Stimulated activated CD4-positive, alpha-beta T cell treated with anti-CD3 and anti-CD28 coated beads, Interleukin-12 subunit alpha, Interleukin-12 subunit beta, amount 100 ng/mL, for 4 hours (primary cell): ENCODE results near the gene RBFA.

Source experiments
- DNase-seq: peaks from one replicate; pipeline ENCODE4 v3.0.0-alpha.2; 2020

RBFA gene

GRCh38 chr18:80033181-80034067, 810 bp upstream of the RBFA start:
- DNase-seq, result peak; percentile 56

GRCh38 chr18:80034852-80035406, 695 bp downstream of the RBFA start:
- DNase-seq, result no peak

- DNase-seq, result no peak
Observed at GRCh38 chr18:80035997-80036396, 1.8 kb downstream of the RBFA start.

GRCh38 chr18:80037300-80037699, 3.1 kb downstream of the RBFA start:
- DNase-seq, result no peak

- DNase-seq, result no peak
Observed at GRCh38 chr18:80037869-80038630, 3.8 kb downstream of the RBFA start.

GRCh38 chr18:80040515-80040914, 6.3 kb downstream of the RBFA start:
- no peak for DNase-seq

GRCh38 chr18:80041424-80041823, 7.2 kb downstream of the RBFA start:
- DNase-seq, result no peak

- no peak for DNase-seq
Observed at GRCh38 chr18:80042785-80043184, 8.6 kb downstream of the RBFA start.

GRCh38 chr18:80044072-80044471, 9.8 kb downstream of the RBFA start:
- no peak for DNase-seq

GRCh38 chr18:80046011-80046410, 11.8 kb downstream of the RBFA start:
- no peak for DNase-seq

GRCh38 chr18:80046431-80046830, 12.2 kb downstream of the RBFA start:
- DNase-seq, result no peak

GRCh38 chr18:80046961-80047541, 12.8 kb downstream of the RBFA start:
- DNase-seq, result no peak

- no peak for DNase-seq
Observed at GRCh38 chr18:80050797-80051196, 16.6 kb downstream of the RBFA start.

- DNase-seq, result no peak
Observed at GRCh38 chr18:80056095-80056494, 21.9 kb downstream of the RBFA start.

- DNase-seq, result no peak
Observed at GRCh38 chr18:80059945-80060344, 25.7 kb downstream of the RBFA start.

- DNase-seq, result no peak
Observed at GRCh38 chr18:80065705-80066104, 31.5 kb downstream of the RBFA start.

- DNase-seq, result no peak
Observed at GRCh38 chr18:80067321-80067720, 33.1 kb downstream of the RBFA start.

GRCh38 chr18:80067897-80068296, 33.7 kb downstream of the RBFA start:
- no peak for DNase-seq

GRCh38 chr18:80068571-80069272, 34.5 kb downstream of the RBFA start:
- no peak for DNase-seq

GRCh38 chr18:80070825-80071224, 36.6 kb downstream of the RBFA start:
- no peak for DNase-seq

GRCh38 chr18:80074183-80074582, 39.9 kb downstream of the RBFA start:
- no peak for DNase-seq

GRCh38 chr18:80074697-80075096, 40.5 kb downstream of the RBFA start:
- no peak for DNase-seq

GRCh38 chr18:80075940-80076339, 41.7 kb downstream of the RBFA start:
- no peak for DNase-seq
